B cell (primary cell): ENCODE data around the gene PTPRM.

Experiments used
- EZH2 ChIP-seq: IDR thresholded peaks from 2 replicates; pipeline ENCODE4 v1.6.1; 2012; ENCODE audit warnings: borderline replicate concordance, low read depth, mild to moderate bottlenecking, moderate library complexity, low read length; ENCODE audit not compliant: insufficient read depth, poor library complexity, severe bottlenecking
- TF ChIP-seq, protein P1 (sequence below): fragments of 200-600 bp; IDR thresholded peaks from one replicate; pipeline ENCODE4 v1.8.0; 2022; ENCODE audit warnings: antibody characterized with exemption, mild to moderate bottlenecking

DNA sequence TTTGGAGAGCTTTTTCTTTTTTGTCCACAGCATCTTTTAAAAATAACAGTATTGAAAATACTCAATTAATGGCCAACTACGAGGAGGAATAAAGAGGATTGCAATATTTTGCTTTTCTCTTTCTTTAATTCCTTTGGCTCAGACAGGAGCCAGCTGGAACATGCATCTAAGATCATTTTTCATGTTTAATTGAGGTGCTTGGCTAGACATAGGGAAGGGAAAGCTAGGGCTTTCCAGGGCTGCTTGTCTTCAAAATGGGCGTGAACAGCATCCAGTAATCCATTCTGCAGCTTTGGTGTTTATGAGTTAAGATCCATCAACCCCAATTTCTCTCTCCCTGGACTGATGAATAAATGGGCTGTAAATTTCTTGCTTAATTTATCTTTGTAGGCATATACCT lies 323.0 kb downstream of the PTPRM start:
- TF ChIP-seq, protein P1, sequence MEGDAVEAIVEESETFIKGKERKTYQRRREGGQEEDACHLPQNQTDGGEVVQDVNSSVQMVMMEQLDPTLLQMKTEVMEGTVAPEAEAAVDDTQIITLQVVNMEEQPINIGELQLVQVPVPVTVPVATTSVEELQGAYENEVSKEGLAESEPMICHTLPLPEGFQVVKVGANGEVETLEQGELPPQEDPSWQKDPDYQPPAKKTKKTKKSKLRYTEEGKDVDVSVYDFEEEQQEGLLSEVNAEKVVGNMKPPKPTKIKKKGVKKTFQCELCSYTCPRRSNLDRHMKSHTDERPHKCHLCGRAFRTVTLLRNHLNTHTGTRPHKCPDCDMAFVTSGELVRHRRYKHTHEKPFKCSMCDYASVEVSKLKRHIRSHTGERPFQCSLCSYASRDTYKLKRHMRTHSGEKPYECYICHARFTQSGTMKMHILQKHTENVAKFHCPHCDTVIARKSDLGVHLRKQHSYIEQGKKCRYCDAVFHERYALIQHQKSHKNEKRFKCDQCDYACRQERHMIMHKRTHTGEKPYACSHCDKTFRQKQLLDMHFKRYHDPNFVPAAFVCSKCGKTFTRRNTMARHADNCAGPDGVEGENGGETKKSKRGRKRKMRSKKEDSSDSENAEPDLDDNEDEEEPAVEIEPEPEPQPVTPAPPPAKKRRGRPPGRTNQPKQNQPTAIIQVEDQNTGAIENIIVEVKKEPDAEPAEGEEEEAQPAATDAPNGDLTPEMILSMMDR, result no peak
- TF ChIP-seq EZH2, result no peak
